NOMO-1 treated with dmso at 0.1 percent for 144 hours (cell line): ENCODE measurements around the gene MATR3.

Source experiments
- DNase-seq: peaks from one replicate; lab custom pipeline; 2025; ENCODE audit not compliant: unreplicated experiment; lab: John Stamatoyannopoulos, UW

Gene MATR3

GRCh38 chr5:139271201-139272027 lies 22.1 kb upstream of the MATR3 start:
- no peak for DNase-seq

- peak; percentile 79 for DNase-seq
These were observed 20.8 kb upstream of the MATR3 start for GRCh38 chr5:139272471-139273321.

- no peak for DNase-seq
These were observed 20.3 kb upstream of the MATR3 start for GRCh38 chr5:139273322-139273571.

- DNase-seq: peak; percentile 80
These were observed 19.8 kb upstream of the MATR3 start for GRCh38 chr5:139273572-139274289.

GRCh38 chr5:139275536-139275935 lies 18.0 kb upstream of the MATR3 start:
- no peak for DNase-seq

GRCh38 chr5:139275956-139276355 lies 17.6 kb upstream of the MATR3 start:
- no peak for DNase-seq

GRCh38 chr5:139276426-139276825 lies 17.1 kb upstream of the MATR3 start:
- DNase-seq: no peak

GRCh38 chr5:139277171-139277570 lies 16.4 kb upstream of the MATR3 start:
- DNase-seq: no peak

- no peak for DNase-seq
These were observed 14.8 kb upstream of the MATR3 start for GRCh38 chr5:139278540-139279274.

GRCh38 chr5:139282197-139282557 lies 11.4 kb upstream of the MATR3 start:
- no peak for DNase-seq

- no peak for DNase-seq
These were observed 10.0 kb upstream of the MATR3 start for GRCh38 chr5:139283252-139284166.

- no peak for DNase-seq
These were observed 9.2 kb upstream of the MATR3 start for GRCh38 chr5:139284295-139284694.

GRCh38 chr5:139285651-139286392 lies 7.7 kb upstream of the MATR3 start:
- no peak for DNase-seq

- no peak for DNase-seq
These were observed 5.5 kb upstream of the MATR3 start for GRCh38 chr5:139287890-139288635.

- DNase-seq: no peak
These were observed 2.5 kb upstream of the MATR3 start for GRCh38 chr5:139291051-139291450.

- no peak for DNase-seq
These were observed 386 bp upstream of the MATR3 start for GRCh38 chr5:139293202-139293506.

- peak; percentile 38 for DNase-seq
These were observed 1.0 kb downstream of the MATR3 start for GRCh38 chr5:139294374-139295165.
